ENCODE measurements around the gene RIPK3. TPM values are rescaled to one million over a fixed set of nuclear protein-coding genes. Genes with fewer than 3 reads are reported as not detected.
A peak's percentile ranks its signal among the peaks of the same experiment; 100 is the strongest.

The RIPK3 gene
- total and polyA plus RNA-seq, 2 experiments from 2014 or later, result 0.32 to 1.5 TPM

- Mint-ChIP-seq H3K4me3 (no peak within 1 kb of the TSS), H3K36me3 (ENCODE audit: low read depth) (peaks cover 62% of the 10 kb centered on the region), H3K4me1 (peaks cover 15% of the 10 kb centered on the region), H3K27ac (no peak within 1 kb of the TSS), H3K27me3 (ENCODE audit: insufficient read depth, low read depth, poor library complexity) (peaks cover 20% of the 10 kb centered on the region), H3K9me3 (no peaks in the 10 kb centered on the region)
- no peak within 1 kb of the TSS for H2AFZ ChIP-seq
- DNase-seq (ENCODE audit: low spot score) (peak; percentile 76), ATAC-seq (peak; percentile 18)
- H3K79me2 ChIP-seq (replicated peaks; ENCODE audit: insufficient read depth), result no peaks in the 10 kb centered on the region
- peaks cover 17% of the 10 kb centered on the region; the same call in 1 of the 2 replicates for H3K36me3 ChIP-seq (ENCODE audit: insufficient read depth)
- H3K4me1 ChIP-seq (ENCODE audit: insufficient read depth), result peaks cover 4% of the 10 kb centered on the region; the same call in 1 of the 2 replicates
- H3K4me2 ChIP-seq, result no peak within 1 kb of the TSS
- H3K9me2 ChIP-seq (ENCODE audit: insufficient read depth), result no peaks in the 10 kb centered on the region
- peaks cover 3% of the 10 kb centered on the region for H4K20me1 ChIP-seq (replicated peaks; ENCODE audit: insufficient read depth)
- no peaks in the 10 kb centered on the region for H3F3A ChIP-seq (replicated peaks; ENCODE audit: low read depth)
- H3K4me3 ChIP-seq, result no peak within 1 kb of the TSS
- 0 out of 2 replicates have a peak, but pooled peaks cover 9% of the 10 kb centered on the region for H3K27me3 ChIP-seq (ENCODE audit: insufficient read depth)
- TF ChIP-seq CTCF (conservative IDR thresholded peaks at IDR 0.05; ENCODE audit: low read depth in 2 of 2), result peak; percentile 77 to 95
- TF ChIP-seq POLR2AphosphoS5 (IDR thresholded peaks at IDR 0.05; ENCODE audit: low read depth), result no peak
- H3K27ac ChIP-seq (ENCODE audit: low read depth), result no peak within 1 kb of the TSS
Measured at GRCh38 chr14:24307575-24308341, 32.0 kb downstream of the RIPK3 start, which contains the start of gene CIDEB. Gene CIDEB, minus strand, starts transcription at chr14:24307977. Its CDS starts 119 bp downstream, at chr14:24307858.

- H2AFZ ChIP-seq, result no peak overlapping the region
- no peak overlapping the region for H3K27ac ChIP-seq (ENCODE audit: low read depth)
- H3K4me3 ChIP-seq, result no peak overlapping the region
- H3K9me3 Mint-ChIP-seq, result no peaks in the 10 kb centered on the region
- peaks cover 15% of the 10 kb centered on the region; the same call in 2 of the 3 replicates for H3K4me1 Mint-ChIP-seq
- peaks cover 23% of the 10 kb centered on the region; the same call in 1 of the 2 replicates for H3K36me3 ChIP-seq (ENCODE audit: insufficient read depth)
- H3K36me3 Mint-ChIP-seq (ENCODE audit: low read depth), result peaks cover 68% of the 10 kb centered on the region
- 0 out of 2 replicates have a peak, but pooled peaks cover 4% of the 10 kb centered on the region for H3K27me3 ChIP-seq (ENCODE audit: insufficient read depth)
- no peak overlapping the region for H3K4me3 Mint-ChIP-seq
- H3K27me3 Mint-ChIP-seq (ENCODE audit: insufficient read depth, low read depth, poor library complexity), result peaks cover 17% of the 10 kb centered on the region
- no peak overlapping the region for H3K4me2 ChIP-seq
- no peaks in the 10 kb centered on the region for H3F3A ChIP-seq (replicated peaks; ENCODE audit: low read depth)
- no peak overlapping the region for H3K27ac Mint-ChIP-seq
- peaks cover 4% of the 10 kb centered on the region; the same call in 1 of the 2 replicates for H3K4me1 ChIP-seq (ENCODE audit: insufficient read depth)
- ATAC-seq, result no peak
- DNase-seq (ENCODE audit: low spot score), result no peak
- peaks cover 3% of the 10 kb centered on the region for H4K20me1 ChIP-seq (replicated peaks; ENCODE audit: insufficient read depth)
- no peaks in the 10 kb centered on the region for H3K9me2 ChIP-seq (ENCODE audit: insufficient read depth)
- no peaks in the 10 kb centered on the region for H3K79me2 ChIP-seq (replicated peaks; ENCODE audit: insufficient read depth)
- no peak for TF ChIP-seq POLR2AphosphoS5 (IDR thresholded peaks at IDR 0.05; ENCODE audit: low read depth)
- TF ChIP-seq STAT1 (IDR thresholded peaks at IDR 0.05; ENCODE audit: unreplicated experiment), result no peak
- TF ChIP-seq CREB1 (CRISPR knock-in tag; IDR thresholded peaks at IDR 0.05; ENCODE audit: low read depth), result no peak
- no peak for TF ChIP-seq ZNF331 (CRISPR knock-in tag; IDR thresholded peaks at IDR 0.05; ENCODE audit: low read depth)
- TF ChIP-seq EZH2phosphoT487 (IDR thresholded peaks at IDR 0.05; ENCODE audit: unreplicated experiment), result no peak
- TF ChIP-seq EZH2 (IDR thresholded peaks at IDR 0.05; ENCODE audit: low read depth, unreplicated experiment), result no peak
- no peak for TF ChIP-seq ETS1 (IDR thresholded peaks at IDR 0.05)
- no peak for TF ChIP-seq REST (IDR thresholded peaks at IDR 0.05; ENCODE audit: unreplicated experiment)
- no peak for TF ChIP-seq ZNF114 (CRISPR knock-in tag; IDR thresholded peaks at IDR 0.05)
- TF ChIP-seq CTCF (conservative IDR thresholded peaks at IDR 0.05; ENCODE audit: low read depth in 2 of 2), result no peak
- no peak for TF ChIP-seq JUNB (IDR thresholded peaks at IDR 0.05; ENCODE audit: unreplicated experiment)
- no peak for TF ChIP-seq NANOG (IDR thresholded peaks at IDR 0.05; ENCODE audit: borderline replicate concordance)
Measured at GRCh38 chr14:24307156-24307574, 32.6 kb downstream of the RIPK3 start.
